ENCODE data around the gene DSG1.
A peak's percentile ranks its signal among the peaks of the same experiment; 100 is the strongest.

DSG1 gene

GRCh38 chr18:31393286-31393685 lies 75.3 kb downstream of the DSG1 start:
- no peak for DNase-seq (ENCODE audit: low read depth, low spot score)
- TF ChIP-seq CTCF (IDR thresholded peaks at IDR 0.05; ENCODE audit: low read depth, low read length), result no peak
- in situ Hi-C loops (cut with HindIII; ENCODE audit: low sequenced_read_pairs), result no loop called here

GRCh38 chr18:31396796-31397612 lies 79.0 kb downstream of the DSG1 start:
- no peak for TF ChIP-seq CTCF (IDR thresholded peaks at IDR 0.05; ENCODE audit: low read depth, low read length)
- in situ Hi-C loops (cut with HindIII; ENCODE audit: low sequenced_read_pairs), result no loop called here
- no peak for DNase-seq (ENCODE audit: low read depth, low spot score)
- H3K4me3 ChIP-seq (ENCODE audit: low read depth, low read length), result no peak overlapping the region

More at GRCh38 chr18:31393286-31393685, 75.3 kb downstream of the DSG1 start:
- H3K4me3 ChIP-seq (ENCODE audit: low read depth, low read length), result no peak overlapping the region

DNA sequence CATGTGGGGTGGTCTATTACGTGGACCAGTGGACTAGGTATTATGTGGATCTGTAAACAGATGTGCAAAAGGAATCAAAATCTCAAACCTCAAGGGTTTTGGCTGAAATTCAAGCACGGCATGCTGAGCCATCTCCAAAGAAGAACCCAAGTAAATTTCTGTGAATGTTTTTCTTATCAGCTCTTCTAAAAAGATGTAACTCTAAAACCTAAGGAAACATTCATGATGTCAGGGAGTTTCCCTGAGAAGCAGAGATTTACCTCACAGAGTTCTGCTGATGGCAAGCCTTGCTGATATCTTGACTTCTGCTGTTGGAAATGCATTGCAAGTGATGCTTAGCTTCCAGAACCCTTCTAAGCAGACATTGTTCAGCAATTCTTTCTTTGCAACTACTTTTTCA lies 80.2 kb downstream of the DSG1 start:
- no peak for TF ChIP-seq CTCF (IDR thresholded peaks at IDR 0.05; ENCODE audit: low read depth, low read length)
- no peak for DNase-seq (ENCODE audit: low read depth, low spot score)
- H3K4me3 ChIP-seq (ENCODE audit: low read depth, low read length), result no peak overlapping the region
- in situ Hi-C loops (cut with HindIII; ENCODE audit: low sequenced_read_pairs), result no loop called here

DNA sequence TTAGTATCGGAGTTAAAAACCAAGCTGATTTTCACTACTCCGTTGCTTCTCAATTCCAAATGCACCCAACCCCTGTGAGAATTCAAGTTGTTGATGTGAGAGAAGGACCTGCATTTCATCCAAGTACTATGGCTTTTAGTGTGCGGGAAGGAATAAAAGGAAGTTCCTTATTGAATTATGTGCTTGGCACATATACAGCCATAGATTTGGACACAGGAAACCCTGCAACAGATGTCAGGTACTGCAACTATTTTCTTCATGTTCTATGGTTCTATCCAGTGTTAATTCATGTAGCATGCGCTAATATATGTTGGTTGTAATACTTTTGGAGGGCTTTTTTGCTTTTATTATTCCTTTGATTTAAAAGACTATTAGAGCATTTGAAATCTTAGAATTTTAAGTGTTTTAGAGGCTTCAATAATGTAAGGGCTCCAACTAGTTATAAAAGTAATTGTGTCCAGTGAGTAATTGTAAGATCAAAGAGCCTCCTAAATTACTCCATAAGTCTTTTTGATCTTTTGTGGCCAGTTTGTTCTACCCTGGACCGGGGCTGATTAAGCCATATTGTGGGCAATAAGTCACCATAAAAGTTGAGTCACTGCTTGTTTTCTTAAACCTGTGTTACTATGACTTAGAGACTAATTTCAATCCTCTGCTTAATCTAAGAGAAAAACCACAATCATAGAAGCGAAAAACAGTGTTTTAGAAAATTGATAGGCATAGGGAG lies 81.5 kb downstream of the DSG1 start:
- in situ Hi-C loops (cut with HindIII; ENCODE audit: low sequenced_read_pairs), result no loop called here
- DNase-seq (ENCODE audit: low read depth, low spot score), result peak; percentile 83

DNA sequence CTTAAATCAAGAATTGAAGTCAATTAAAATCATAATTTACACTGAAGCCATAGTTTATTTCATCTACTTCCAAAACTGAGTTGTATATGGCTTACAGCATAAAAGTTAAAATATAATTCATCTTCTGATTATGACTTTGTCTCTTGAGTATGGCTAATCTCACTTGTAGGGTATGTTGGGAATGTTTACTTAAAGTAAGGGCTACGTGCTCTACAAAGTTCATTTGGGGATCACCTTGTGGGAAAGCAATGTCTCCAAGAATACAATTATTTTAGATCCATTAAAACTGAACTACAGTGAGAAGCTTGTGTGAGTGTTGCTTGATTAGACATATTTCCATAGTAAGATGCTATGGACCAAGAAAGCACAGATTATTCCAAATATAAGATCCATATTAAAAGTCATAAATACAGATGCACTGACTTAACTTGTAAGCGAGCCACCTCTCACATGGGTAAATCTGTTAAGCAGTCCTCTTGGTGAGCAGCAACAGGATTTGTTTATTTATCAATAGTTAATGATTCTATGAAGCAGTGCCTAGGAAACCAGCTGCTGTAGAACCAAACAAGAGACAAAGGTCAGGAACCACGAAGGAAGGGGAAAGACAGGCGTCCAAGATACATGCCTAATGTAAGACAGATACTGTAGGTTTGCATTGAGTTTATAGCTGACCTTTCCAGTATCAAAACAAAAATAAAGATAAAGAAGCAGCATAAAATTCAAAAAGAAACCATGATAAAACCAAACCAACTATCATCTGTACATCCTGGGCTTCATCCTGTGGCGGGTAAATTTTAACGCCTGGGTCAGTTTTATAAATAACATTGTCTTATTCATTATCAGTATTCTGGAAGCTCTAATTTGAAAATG lies 83.4 kb downstream of the DSG1 start:
- in situ Hi-C loops (cut with HindIII; ENCODE audit: low sequenced_read_pairs), result no loop called here
- no peak for DNase-seq (ENCODE audit: low read depth, low spot score)
- TF ChIP-seq CTCF (IDR thresholded peaks at IDR 0.05; ENCODE audit: low read depth, low read length), result no peak

More for the DNA sequence above, 81.5 kb downstream of the DSG1 start:
- H3K4me3 ChIP-seq (ENCODE audit: low read depth, low read length), result no peak overlapping the region
- TF ChIP-seq CTCF (IDR thresholded peaks at IDR 0.05; ENCODE audit: low read depth, low read length), result no peak

DNA sequence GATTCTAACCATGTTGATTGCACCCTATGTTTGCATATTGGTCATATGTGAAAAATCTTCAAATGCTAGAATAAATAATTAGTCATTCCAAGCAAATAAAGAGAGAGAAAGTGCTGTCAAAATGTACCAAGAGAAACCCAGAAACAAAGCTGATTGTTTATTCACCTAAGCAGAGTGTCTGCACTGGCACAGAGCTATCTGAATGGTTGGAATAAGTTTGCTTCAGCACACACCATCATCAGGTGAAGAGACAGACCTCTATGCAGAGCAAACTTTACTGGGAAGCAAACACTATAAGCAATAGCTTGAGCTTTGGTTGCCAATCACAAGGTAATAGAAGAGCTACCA lies 84.0 kb downstream of the DSG1 start:
- no peak for TF ChIP-seq CTCF (IDR thresholded peaks at IDR 0.05; ENCODE audit: low read depth, low read length)
- in situ Hi-C loops (cut with HindIII; ENCODE audit: low sequenced_read_pairs), result no loop called here
- no peak overlapping the region for H3K4me3 ChIP-seq (ENCODE audit: low read depth, low read length)
- no peak for DNase-seq (ENCODE audit: low read depth, low spot score)

More for the DNA sequence above, 83.4 kb downstream of the DSG1 start:
- H3K4me3 ChIP-seq (ENCODE audit: low read depth, low read length), result no peak overlapping the region

Measured in astrocyte of the spinal cord (primary cell).